Lower leg skin (tissue), 4 donors: ENCODE measurements around the gene TMEM198. TPM values are rescaled to one million over a fixed set of nuclear protein-coding genes. Genes with fewer than 3 reads are reported as not detected.

Experiments used
- DNase-seq, 2 donors: peaks; one replicate each; pipeline ENCODE4 v3.0.0-alpha.2; 2019; ENCODE audit warnings: low spot score in 2 of 2
- H3K4me3 ChIP-seq: fragments of 200-600 bp; sonication (generic); 2 replicates; pipeline ENCODE4 v1.5.1; 2017; ENCODE audit warnings: mild to moderate bottlenecking, low read depth; ENCODE audit not compliant: poor library complexity, severe bottlenecking
- POLR2A ChIP-seq, 2 donors: fragments of 450-650 bp; IDR thresholded peaks; one replicate each; pipeline ENCODE4 v1.6.1; 2016 to 2017; ENCODE audit warnings: antibody characterized with exemption in 2 of 2, mild to moderate bottlenecking in 1 of 2, moderate library complexity in 1 of 2
- WGBS, 2 donors: methylation state at CpG; one replicate each; pipeline ENCODE4 v1.1.5; 2018; 5-methylcytosine and 5-hydroxymethylcytosine counted together
- intact Hi-C: fragments of 100-400 bp; cut with DNase I; formaldehyde crosslinking; loops from one replicate; pipeline ENCODE4 v1.15.0; 2023; ENCODE audit warnings: low total_unique reads
- total RNA-seq, 4 donors: library from RNA; depleted of rRNA; stranded (reverse); fragments of >200 nt; gene quantifications; one replicate each; pipeline ENCODE4 v1.1.0, GENCODE V29; 2016
- TF ChIP-seq, protein P1 (sequence below), 3 donors: fragments of 450-650 bp; IDR thresholded peaks; one replicate each; pipeline ENCODE4 v1.5.1; 2016; ENCODE audit warnings: antibody characterized with exemption in 3 of 3, mild to moderate bottlenecking in 3 of 3, moderate library complexity in 2 of 3

The TMEM198 gene
- total RNA-seq, 4 donors from 2014 or later = 0.17 to 2.1 (median 1.0) TPM

DNA sequence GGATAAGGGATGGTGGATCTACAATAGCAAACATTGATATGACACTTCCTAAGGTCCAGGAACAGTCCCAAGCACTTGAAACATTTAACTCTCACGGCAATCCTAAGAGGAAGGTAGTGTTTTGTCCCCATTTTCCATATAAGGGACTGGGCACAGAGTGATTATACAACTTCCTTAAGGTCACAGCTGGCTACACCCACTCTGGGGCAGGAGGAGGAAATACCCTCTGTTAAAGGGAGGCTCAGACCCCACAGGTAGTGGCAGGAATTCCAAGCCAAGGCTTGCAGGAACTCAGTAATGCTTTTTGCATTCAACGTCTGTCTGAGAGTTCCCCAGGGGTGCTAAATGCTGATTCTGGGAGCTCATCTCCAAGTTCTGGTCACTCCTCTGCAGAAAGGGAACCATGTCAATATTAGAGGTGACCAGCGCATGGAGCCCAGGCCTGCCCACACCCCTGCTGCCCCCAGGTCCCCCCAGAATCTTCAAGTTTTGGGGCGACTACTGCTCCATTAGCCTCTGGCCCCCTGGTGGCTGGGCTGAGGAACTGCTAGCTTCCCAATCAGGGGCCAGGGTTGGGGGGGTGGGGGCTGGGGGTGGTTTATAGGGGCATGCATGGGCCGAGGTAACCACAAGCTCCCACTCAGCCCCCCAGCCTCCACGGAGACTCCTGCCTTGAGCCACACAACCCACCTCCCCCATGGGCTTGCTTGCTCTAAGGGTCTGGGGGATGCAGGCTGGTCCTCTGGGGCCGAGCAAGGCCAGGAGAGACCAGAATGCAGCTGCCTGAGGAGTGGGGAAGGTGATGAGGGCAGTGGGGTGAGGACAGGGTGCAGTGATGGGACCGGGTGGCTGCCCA is 16.4 kb downstream of the TMEM198 start:
- DNase-seq = no peak
- WGBS, 2 donors = 34 to 44% methylated on average over 5 to 8 of the region's 8 CpGs
- intact Hi-C loops = no loop called here
- H3K4me3 ChIP-seq = no peak overlapping the region
- TF ChIP-seq, protein P1, sequence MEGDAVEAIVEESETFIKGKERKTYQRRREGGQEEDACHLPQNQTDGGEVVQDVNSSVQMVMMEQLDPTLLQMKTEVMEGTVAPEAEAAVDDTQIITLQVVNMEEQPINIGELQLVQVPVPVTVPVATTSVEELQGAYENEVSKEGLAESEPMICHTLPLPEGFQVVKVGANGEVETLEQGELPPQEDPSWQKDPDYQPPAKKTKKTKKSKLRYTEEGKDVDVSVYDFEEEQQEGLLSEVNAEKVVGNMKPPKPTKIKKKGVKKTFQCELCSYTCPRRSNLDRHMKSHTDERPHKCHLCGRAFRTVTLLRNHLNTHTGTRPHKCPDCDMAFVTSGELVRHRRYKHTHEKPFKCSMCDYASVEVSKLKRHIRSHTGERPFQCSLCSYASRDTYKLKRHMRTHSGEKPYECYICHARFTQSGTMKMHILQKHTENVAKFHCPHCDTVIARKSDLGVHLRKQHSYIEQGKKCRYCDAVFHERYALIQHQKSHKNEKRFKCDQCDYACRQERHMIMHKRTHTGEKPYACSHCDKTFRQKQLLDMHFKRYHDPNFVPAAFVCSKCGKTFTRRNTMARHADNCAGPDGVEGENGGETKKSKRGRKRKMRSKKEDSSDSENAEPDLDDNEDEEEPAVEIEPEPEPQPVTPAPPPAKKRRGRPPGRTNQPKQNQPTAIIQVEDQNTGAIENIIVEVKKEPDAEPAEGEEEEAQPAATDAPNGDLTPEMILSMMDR (IDR thresholded peaks at IDR 0.05) = no peak
- no peak for TF ChIP-seq POLR2A (IDR thresholded peaks at IDR 0.05)

DNA sequence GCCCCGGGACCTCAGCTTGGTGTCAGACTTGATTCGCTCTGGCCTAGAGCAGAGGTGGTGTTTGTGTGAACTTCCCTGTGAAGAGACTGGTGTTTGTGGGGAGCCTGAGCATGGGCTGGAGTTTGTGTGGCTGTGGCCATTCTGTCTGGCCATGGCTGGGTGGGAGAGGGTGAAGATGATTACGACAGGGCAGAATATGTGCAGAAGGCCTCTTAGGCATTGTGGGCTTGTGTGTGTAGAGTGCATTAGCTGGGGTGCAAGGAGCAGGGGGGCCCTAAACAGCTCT is 17.0 kb downstream of the TMEM198 start:
- no peak overlapping the region for H3K4me3 ChIP-seq
- DNase-seq = no peak
- intact Hi-C loops = no loop called here
- WGBS, 2 donors = 91 to 92% methylated on average over 3 of the region's 3 CpGs
- TF ChIP-seq POLR2A (IDR thresholded peaks at IDR 0.05) = no peak
- TF ChIP-seq, protein P1 (IDR thresholded peaks at IDR 0.05) = no peak

GRCh38 chr2:219561179-219562048 is 17.6 kb downstream of the TMEM198 start:
- DNase-seq = no peak
- TF ChIP-seq, protein P1 (IDR thresholded peaks at IDR 0.05) = no peak
- no peak for TF ChIP-seq POLR2A (IDR thresholded peaks at IDR 0.05)
- H3K4me3 ChIP-seq = no peak overlapping the region
- intact Hi-C loops = no loop called here
- WGBS, 2 donors = 79% methylated on average over 23 to 24 of the region's 24 CpGs

DNA sequence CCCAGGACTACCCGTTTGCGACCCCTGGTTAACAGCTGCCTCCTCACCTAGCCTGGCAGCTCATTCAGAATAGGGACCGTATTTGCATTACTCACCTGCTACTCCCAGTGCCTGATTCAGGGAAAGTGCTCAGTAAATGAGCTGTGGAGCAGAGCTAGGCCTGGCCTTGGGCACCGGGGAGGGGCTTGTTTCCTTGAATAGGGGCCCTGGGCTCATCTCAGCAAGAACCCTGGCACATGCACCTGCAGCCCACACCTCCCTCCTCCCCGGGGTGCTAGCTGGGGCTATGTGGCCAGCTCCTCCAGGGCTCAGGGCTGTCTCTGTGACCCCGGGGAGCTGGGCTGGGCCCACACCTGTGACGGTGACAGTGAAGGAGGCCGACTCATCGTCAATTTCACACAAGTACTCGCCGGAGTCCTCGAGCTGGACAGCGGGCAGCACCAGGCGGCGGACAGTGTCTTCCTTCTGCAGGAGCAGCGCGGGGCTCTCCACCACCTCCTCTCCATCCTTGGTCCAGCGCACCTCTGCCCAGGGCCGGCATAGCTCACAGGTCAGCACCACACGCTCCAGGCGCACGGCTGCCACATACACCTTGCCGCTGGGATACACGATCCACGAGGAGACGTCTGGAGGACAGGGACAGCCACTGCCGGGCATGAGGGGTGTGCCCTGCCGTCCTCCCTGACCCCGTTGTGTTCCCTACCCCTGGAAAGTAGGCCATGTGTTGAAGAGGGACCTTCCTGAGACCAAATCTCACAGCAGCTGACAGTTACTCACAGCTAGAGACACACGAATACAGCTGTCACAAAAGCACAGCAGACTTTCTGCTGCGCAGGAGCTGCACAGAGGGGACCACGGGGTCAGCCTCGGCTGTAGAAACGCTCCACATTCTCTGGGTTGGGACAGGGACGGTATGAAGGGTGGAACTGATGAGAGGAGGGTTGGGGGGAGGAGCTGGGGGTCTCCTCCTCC is 18.5 kb downstream of the TMEM198 start:
- H3K4me3 ChIP-seq = no peak overlapping the region
- no peak for DNase-seq
- TF ChIP-seq, protein P1 (IDR thresholded peaks at IDR 0.05) = no peak
- TF ChIP-seq POLR2A (IDR thresholded peaks at IDR 0.05) = no peak
- intact Hi-C loops = no loop called here
- WGBS, 2 donors = 84 to 88% methylated on average over 34 to 35 of the region's 35 CpGs

DNA sequence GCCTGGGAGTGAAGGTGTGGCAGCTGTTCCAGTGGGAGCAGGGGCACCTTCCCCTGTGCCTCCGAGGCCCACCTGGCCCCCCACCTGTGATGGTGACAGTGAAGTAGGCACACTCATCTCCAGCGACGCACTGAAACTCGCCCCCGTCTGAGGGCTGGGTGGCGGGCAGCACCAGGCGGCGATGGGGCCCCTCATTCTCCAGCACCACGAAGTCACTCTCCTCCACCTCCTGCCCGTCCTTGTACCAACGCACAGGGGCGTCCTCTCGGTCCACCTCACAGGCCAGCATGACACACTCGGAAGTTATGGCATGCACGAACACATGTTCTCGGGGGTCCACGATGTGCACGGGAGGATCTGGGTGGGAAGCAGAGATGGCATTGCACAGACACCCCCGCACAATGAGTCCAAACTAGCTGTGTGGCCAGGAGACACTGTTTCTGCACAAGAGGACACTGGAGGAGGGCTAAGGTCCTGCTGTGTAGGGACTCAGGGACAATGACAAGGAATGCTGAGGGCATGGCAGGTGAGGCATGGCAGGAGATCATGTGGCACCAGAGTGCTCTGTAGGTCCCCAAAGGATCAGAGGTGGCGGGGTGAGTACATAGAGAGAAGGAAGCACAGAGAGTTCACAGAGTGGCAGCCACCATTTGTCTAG is 19.6 kb downstream of the TMEM198 start:
- TF ChIP-seq POLR2A (IDR thresholded peaks at IDR 0.05) = no peak
- TF ChIP-seq, protein P1 (IDR thresholded peaks at IDR 0.05) = no peak
- no peak overlapping the region for H3K4me3 ChIP-seq
- DNase-seq = no peak
- intact Hi-C loops = no loop called here
- 91 to 93% methylated on average over 20 of the region's 20 CpGs for WGBS, 2 donors
